ENCODE results near the gene DLGAP1.

The DLGAP1 gene

GRCh38 chr18:3648200-3648599 is 806.9 kb downstream of the DLGAP1 start:
- Histone ChIP-seq H3K36me3 (ENCODE audit: control insufficient read depth in 4 of 4, insufficient read depth in 4 of 4, low read length in 3 of 4) (no peaks in the 10 kb centered on the region), H3K27ac (ENCODE audit: insufficient read depth in 1 of 2, low read depth in 1 of 2, low read length in 2 of 2, poor library complexity in 1 of 2, severe bottlenecking in 2 of 2) (no peak overlapping the region), H3K9me3 (ENCODE audit: control extremely low read depth in 1 of 5, control insufficient read depth in 4 of 5, insufficient read depth in 2 of 5, low read depth in 1 of 5, low read length in 4 of 5) (no peaks in the 10 kb centered on the region), H3K4me3 (ENCODE audit: control insufficient read depth in 1 of 7, extremely low read depth in 1 of 7, insufficient read depth in 4 of 7, low read depth in 2 of 7, low read length in 6 of 7) (no peak overlapping the region), H3K4me1 (ENCODE audit: control extremely low read depth in 1 of 4, control insufficient read depth in 4 of 4, insufficient read depth in 4 of 4, low read length in 3 of 4) (peaks cover 0 to 31% (median 11%) of the 10 kb centered on the region in 4 experiments), H3K27me3 (replicated peaks in 2 of 5; ENCODE audit: control insufficient read depth in 4 of 5, insufficient read depth in 5 of 5, low read length in 4 of 5) (no peaks in the 10 kb centered on the region)
- DNase-seq: no peak
- WGBS (ENCODE audit: insufficient coverage): no CpG with 5 or more reads among the region's 6 CpGs
- ChIA-PET CTCF (interaction anchor here (0.5 to 2.0 kb wide), 4 partner anchors 13 to 59 kb away, joined by 3 to 6 read pairs (median 4); no protein-coding TSS in a partner anchor), POLR2A (no interaction called here)

GRCh38 chr18:3647636-3648035 is 807.5 kb downstream of the DLGAP1 start:
- Histone ChIP-seq H3K27me3 (replicated peaks in 2 of 5; ENCODE audit: control insufficient read depth in 4 of 5, insufficient read depth in 5 of 5, low read length in 4 of 5) (no peaks in the 10 kb centered on the region), H3K4me1 (ENCODE audit: control extremely low read depth in 1 of 4, control insufficient read depth in 4 of 4, insufficient read depth in 4 of 4, low read length in 3 of 4) (peaks cover 0 to 25% (median 6%) of the 10 kb centered on the region in 4 experiments), H3K27ac (ENCODE audit: insufficient read depth in 1 of 2, low read depth in 1 of 2, low read length in 2 of 2, poor library complexity in 1 of 2, severe bottlenecking in 2 of 2) (no peak overlapping the region), H3K36me3 (ENCODE audit: control insufficient read depth in 4 of 4, insufficient read depth in 4 of 4, low read length in 3 of 4) (no peaks in the 10 kb centered on the region), H3K9me3 (ENCODE audit: control extremely low read depth in 1 of 5, control insufficient read depth in 4 of 5, insufficient read depth in 2 of 5, low read depth in 1 of 5, low read length in 4 of 5) (no peaks in the 10 kb centered on the region), H3K4me3 (ENCODE audit: control insufficient read depth in 1 of 7, extremely low read depth in 1 of 7, insufficient read depth in 4 of 7, low read depth in 2 of 7, low read length in 6 of 7) (no peak overlapping the region)
- POLR2A ChIA-PET: no interaction called here
- DNase-seq: no peak
- CTCF ChIA-PET: interaction anchor here (0.9 to 2.0 kb wide), 2 partner anchors 14 to 15 kb away, joined by 3 to 4 read pairs; no protein-coding TSS in a partner anchor
- WGBS (ENCODE audit: insufficient coverage): 100% methylated on average over 2 of the region's 4 CpGs

- 56% methylated on average over 1 of the region's 5 CpGs for WGBS (ENCODE audit: insufficient coverage)
- H3K9me3 ChIP-seq (ENCODE audit: control extremely low read depth in 1 of 5, control insufficient read depth in 4 of 5, insufficient read depth in 2 of 5, low read depth in 1 of 5, low read length in 4 of 5): no peaks in the 10 kb centered on the region
- peaks cover 0 to 19% (median 2%) of the 10 kb centered on the region in 4 experiments for H3K4me1 ChIP-seq (ENCODE audit: control extremely low read depth in 1 of 4, control insufficient read depth in 4 of 4, insufficient read depth in 4 of 4, low read length in 3 of 4)
- H3K27me3 ChIP-seq (replicated peaks in 2 of 5; ENCODE audit: control insufficient read depth in 4 of 5, insufficient read depth in 5 of 5, low read length in 4 of 5): no peaks in the 10 kb centered on the region
- H3K36me3 ChIP-seq (ENCODE audit: control insufficient read depth in 4 of 4, insufficient read depth in 4 of 4, low read length in 3 of 4): no peaks in the 10 kb centered on the region
- DNase-seq: peak in 2 of 3 donors; percentile 35 to 45
- no peak overlapping the region for H3K27ac ChIP-seq (ENCODE audit: insufficient read depth in 1 of 2, low read depth in 1 of 2, low read length in 2 of 2, poor library complexity in 1 of 2, severe bottlenecking in 2 of 2)
- ChIA-PET CTCF (interaction anchor here (1.0 to 2.5 kb wide), 3 partner anchors 8 to 191 kb away, joined by 3 to 13 read pairs (median 7); no protein-coding TSS in a partner anchor), POLR2A (no interaction called here)
- no peak overlapping the region for H3K4me3 ChIP-seq (ENCODE audit: control insufficient read depth in 1 of 7, extremely low read depth in 1 of 7, insufficient read depth in 4 of 7, low read depth in 2 of 7, low read length in 6 of 7)
Observed at GRCh38 chr18:3645384-3646156, 809.5 kb downstream of the DLGAP1 start.

- WGBS (ENCODE audit: insufficient coverage): no CpG with 5 or more reads among the region's 3 CpGs
- Histone ChIP-seq H3K4me3 (ENCODE audit: control insufficient read depth in 1 of 7, extremely low read depth in 1 of 7, insufficient read depth in 4 of 7, low read depth in 2 of 7, low read length in 6 of 7) (no peak overlapping the region), H3K27me3 (replicated peaks in 2 of 5; ENCODE audit: control insufficient read depth in 4 of 5, insufficient read depth in 5 of 5, low read length in 4 of 5) (no peaks in the 10 kb centered on the region), H3K36me3 (ENCODE audit: control insufficient read depth in 4 of 4, insufficient read depth in 4 of 4, low read length in 3 of 4) (no peaks in the 10 kb centered on the region), H3K9me3 (ENCODE audit: control extremely low read depth in 1 of 5, control insufficient read depth in 4 of 5, insufficient read depth in 2 of 5, low read depth in 1 of 5, low read length in 4 of 5) (no peaks in the 10 kb centered on the region), H3K27ac (ENCODE audit: insufficient read depth in 1 of 2, low read depth in 1 of 2, low read length in 2 of 2, poor library complexity in 1 of 2, severe bottlenecking in 2 of 2) (no peak overlapping the region), H3K4me1 (ENCODE audit: control extremely low read depth in 1 of 4, control insufficient read depth in 4 of 4, insufficient read depth in 4 of 4, low read length in 3 of 4) (peaks cover 0 to 2% (median 0%) of the 10 kb centered on the region in 4 experiments)
- DNase-seq: no peak
- CTCF ChIA-PET: interaction anchor here (1.2 to 1.8 kb wide), 3 partner anchors 16 to 31 kb away, joined by 3 to 18 read pairs (median 3); no protein-coding TSS in a partner anchor
- POLR2A ChIA-PET: no interaction called here
Observed at GRCh38 chr18:3634250-3634939, 820.7 kb downstream of the DLGAP1 start.

GRCh38 chr18:3631887-3632286 is 823.2 kb downstream of the DLGAP1 start:
- Histone ChIP-seq H3K27ac (ENCODE audit: insufficient read depth in 1 of 2, low read depth in 1 of 2, low read length in 2 of 2, poor library complexity in 1 of 2, severe bottlenecking in 2 of 2) (no peak overlapping the region), H3K9me3 (ENCODE audit: control extremely low read depth in 1 of 5, control insufficient read depth in 4 of 5, insufficient read depth in 2 of 5, low read depth in 1 of 5, low read length in 4 of 5) (no peaks in the 10 kb centered on the region), H3K27me3 (replicated peaks in 2 of 5; ENCODE audit: control insufficient read depth in 4 of 5, insufficient read depth in 5 of 5, low read length in 4 of 5) (no peaks in the 10 kb centered on the region), H3K4me1 (ENCODE audit: control extremely low read depth in 1 of 4, control insufficient read depth in 4 of 4, insufficient read depth in 4 of 4, low read length in 3 of 4) (no peaks in the 10 kb centered on the region), H3K36me3 (ENCODE audit: control insufficient read depth in 4 of 4, insufficient read depth in 4 of 4, low read length in 3 of 4) (no peaks in the 10 kb centered on the region), H3K4me3 (ENCODE audit: control insufficient read depth in 1 of 7, extremely low read depth in 1 of 7, insufficient read depth in 4 of 7, low read depth in 2 of 7, low read length in 6 of 7) (no peak overlapping the region)
- ChIA-PET CTCF (interaction anchor here (0.7 to 1.4 kb wide), 3 partner anchors 16 to 33 kb away, joined by 3 to 4 read pairs (median 4); no protein-coding TSS in a partner anchor), POLR2A (no interaction called here)
- 97% methylated on average over 4 of the region's 5 CpGs for WGBS (ENCODE audit: insufficient coverage)
- DNase-seq: no peak

GRCh38 chr18:3626929-3627458 is 828.1 kb downstream of the DLGAP1 start:
- CTCF ChIA-PET: interaction anchor here (0.7 to 1.5 kb wide), 3 partner anchors 22 to 39 kb away, joined by 3 to 7 read pairs (median 3); no protein-coding TSS in a partner anchor
- Histone ChIP-seq H3K4me1 (ENCODE audit: control extremely low read depth in 1 of 4, control insufficient read depth in 4 of 4, insufficient read depth in 4 of 4, low read length in 3 of 4) (peaks cover 0 to 27% (median 19%) of the 10 kb centered on the region in 4 experiments), H3K27ac (ENCODE audit: insufficient read depth in 1 of 2, low read depth in 1 of 2, low read length in 2 of 2, poor library complexity in 1 of 2, severe bottlenecking in 2 of 2) (no peak overlapping the region), H3K9me3 (ENCODE audit: control extremely low read depth in 1 of 5, control insufficient read depth in 4 of 5, insufficient read depth in 2 of 5, low read depth in 1 of 5, low read length in 4 of 5) (no peaks in the 10 kb centered on the region), H3K27me3 (replicated peaks in 2 of 5; ENCODE audit: control insufficient read depth in 4 of 5, insufficient read depth in 5 of 5, low read length in 4 of 5) (no peaks in the 10 kb centered on the region), H3K36me3 (ENCODE audit: control insufficient read depth in 4 of 4, insufficient read depth in 4 of 4, low read length in 3 of 4) (no peaks in the 10 kb centered on the region), H3K4me3 (ENCODE audit: control insufficient read depth in 1 of 7, extremely low read depth in 1 of 7, insufficient read depth in 4 of 7, low read depth in 2 of 7, low read length in 6 of 7) (no peak overlapping the region)
- DNase-seq: no peak
- POLR2A ChIA-PET: no interaction called here
- WGBS (ENCODE audit: insufficient coverage): no CpG with 5 or more reads among the region's 5 CpGs
